ENCODE measurements around the gene FBH1.

DNA sequence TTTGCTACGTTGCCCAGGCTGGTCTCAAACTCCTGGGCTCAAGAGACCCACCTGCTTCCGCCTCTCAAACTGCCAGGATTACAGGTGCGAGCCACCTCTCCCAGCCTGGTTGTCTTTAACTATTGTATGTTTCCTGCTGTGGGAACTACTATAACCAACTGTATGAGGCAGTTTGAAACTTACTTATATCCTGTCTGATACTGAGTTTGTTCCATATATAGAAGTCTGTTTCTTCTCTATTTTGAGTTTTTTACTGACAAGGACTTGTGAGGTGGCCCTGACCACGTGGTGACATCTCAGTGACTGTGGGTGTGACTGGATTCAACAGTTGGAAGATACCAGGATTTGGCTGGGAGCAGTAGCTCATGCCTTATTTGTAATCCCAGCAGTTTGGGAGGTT, 14.2 kb downstream of the FBH1 start:
- TF ChIP-seq POLR2A (IDR thresholded peaks at IDR 0.05), result no peak
- TF ChIP-seq, protein P1, sequence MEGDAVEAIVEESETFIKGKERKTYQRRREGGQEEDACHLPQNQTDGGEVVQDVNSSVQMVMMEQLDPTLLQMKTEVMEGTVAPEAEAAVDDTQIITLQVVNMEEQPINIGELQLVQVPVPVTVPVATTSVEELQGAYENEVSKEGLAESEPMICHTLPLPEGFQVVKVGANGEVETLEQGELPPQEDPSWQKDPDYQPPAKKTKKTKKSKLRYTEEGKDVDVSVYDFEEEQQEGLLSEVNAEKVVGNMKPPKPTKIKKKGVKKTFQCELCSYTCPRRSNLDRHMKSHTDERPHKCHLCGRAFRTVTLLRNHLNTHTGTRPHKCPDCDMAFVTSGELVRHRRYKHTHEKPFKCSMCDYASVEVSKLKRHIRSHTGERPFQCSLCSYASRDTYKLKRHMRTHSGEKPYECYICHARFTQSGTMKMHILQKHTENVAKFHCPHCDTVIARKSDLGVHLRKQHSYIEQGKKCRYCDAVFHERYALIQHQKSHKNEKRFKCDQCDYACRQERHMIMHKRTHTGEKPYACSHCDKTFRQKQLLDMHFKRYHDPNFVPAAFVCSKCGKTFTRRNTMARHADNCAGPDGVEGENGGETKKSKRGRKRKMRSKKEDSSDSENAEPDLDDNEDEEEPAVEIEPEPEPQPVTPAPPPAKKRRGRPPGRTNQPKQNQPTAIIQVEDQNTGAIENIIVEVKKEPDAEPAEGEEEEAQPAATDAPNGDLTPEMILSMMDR (IDR thresholded peaks at IDR 0.05), result no peak

Measured in body of pancreas (tissue), 4 donors.